Ovary (tissue), 9 donors: Measurements from ENCODE around the gene MAD1L1. TPM values are rescaled to one million over a fixed set of nuclear protein-coding genes. Genes with fewer than 3 reads are reported as not detected.

Experiments used
- DNase-seq, 5 donors: peaks; one replicate each; pipeline ENCODE4 v3.0.0-alpha.2; 2019 to 2020
- H3K27ac ChIP-seq, 2 donors: fragments of 200-600 bp; one replicate each; pipeline versions ENCODE4 v1.5.1 to v1.8.0; 2019 to 2022
- H3K27me3 ChIP-seq: fragments of 200-600 bp; one replicate; pipeline ENCODE4 v1.8.0; 2022
- H3K36me3 ChIP-seq: fragments of 200-600 bp; sonication (generic); one replicate; pipeline ENCODE4 v1.5.1; 2019
- H3K4me1 ChIP-seq: one replicate; pipeline ENCODE4 v1.8.1; 2013; ENCODE audit warnings: mild to moderate bottlenecking, moderate library complexity; ENCODE audit not compliant: insufficient read depth
- H3K4me3 ChIP-seq: fragments of 200-600 bp; sonication (generic); one replicate; pipeline ENCODE4 v1.5.1; 2017
- H3K9me3 ChIP-seq, 2 donors: fragments of 200-600 bp in 1 of 2; sonication (generic) in 1 of 2; one replicate each; pipeline versions ENCODE4 v1.5.1 to v1.8.1; 2013 to 2019; ENCODE audit warnings: mild to moderate bottlenecking in 1 of 2, moderate library complexity in 1 of 2
- CTCF ChIP-seq, 3 donors: fragments of 450-650 bp in 2 of 3; fragments of 200-600 bp in 1 of 3; IDR thresholded peaks; one replicate each; pipeline versions ENCODE4 v1.5.1 to v1.8.0; 2016 to 2022; ENCODE audit warnings: antibody characterized with exemption in 3 of 3, mild to moderate bottlenecking in 1 of 3
- EP300 ChIP-seq: sonication (generic); formaldehyde crosslinking; IDR thresholded peaks from one replicate; pipeline ENCODE4 v1.6.1; 2017; ENCODE audit warnings: antibody characterized with exemption
- POLR2A ChIP-seq: fragments of 450-650 bp; IDR thresholded peaks from one replicate; pipeline ENCODE4 v1.6.1; 2017; ENCODE audit warnings: antibody characterized with exemption, mild to moderate bottlenecking, moderate library complexity
- WGBS, 3 donors: extraction: QIAGEN DNeasy Blood & Tissue Kit in 1 of 3; methylation state at CpG; one replicate each; pipeline versions ENCODE4 v1.1.5 to v1.1.7; 2013 to 2017; 5-methylcytosine and 5-hydroxymethylcytosine counted together
- intact Hi-C, 4 donors: fragments of 100-400 bp; cut with DNase I; formaldehyde crosslinking; loops; one replicate each; pipeline versions ENCODE4 v1.11.0 to v1.15.1; 2022 to 2023
- polyA plus RNA-seq, 2 donors: library from polyadenylated mRNA; stranded (reverse); fragments of 200-250 nt in 1 of 2; fragments of 350-450 nt in 1 of 2; fragmentation: Illumina TruSeq in 1 of 2; extraction: RNeasy Lipid Tissue Mini Kit (QIAGEN cat#74804) in 1 of 2; gene quantifications; one replicate each; pipeline ENCODE4 v1.2.3, GENCODE V29; 2013 to 2014
- total RNA-seq, 7 donors: library from RNA; depleted of rRNA in 2 of 7; stranded (reverse); fragments of >200 nt in 2 of 7; fragmentation: NEBNext Ultra II Directional in 3 of 7; extraction: Animal tissue kit (Norgen Biotek cat#: 25700) in 3 of 7; gene quantifications; one replicate each; pipeline versions ENCODE4 v1.1.0 to v1.2.4, GENCODE V29; 2016 to 2023
- donor health status: DM: no; HTN: no; CAD: no; lungs with moderate emphysema.
- donor health status: DM: no; HTN: no; CAD: no.
- donor health status: Bipolar disorder and iron deficiency.
- donor health status: DM: yes; HTN: yes; CAD: no.
- donor health status: DM: no; HTN: no; CAD: no.
- donor health status: DM: yes; HTN: yes; CAD: no.

Gene MAD1L1
- total and polyA plus RNA-seq, 9 donors, result 5.9 to 36.6 (median 22.8) TPM

DNA sequence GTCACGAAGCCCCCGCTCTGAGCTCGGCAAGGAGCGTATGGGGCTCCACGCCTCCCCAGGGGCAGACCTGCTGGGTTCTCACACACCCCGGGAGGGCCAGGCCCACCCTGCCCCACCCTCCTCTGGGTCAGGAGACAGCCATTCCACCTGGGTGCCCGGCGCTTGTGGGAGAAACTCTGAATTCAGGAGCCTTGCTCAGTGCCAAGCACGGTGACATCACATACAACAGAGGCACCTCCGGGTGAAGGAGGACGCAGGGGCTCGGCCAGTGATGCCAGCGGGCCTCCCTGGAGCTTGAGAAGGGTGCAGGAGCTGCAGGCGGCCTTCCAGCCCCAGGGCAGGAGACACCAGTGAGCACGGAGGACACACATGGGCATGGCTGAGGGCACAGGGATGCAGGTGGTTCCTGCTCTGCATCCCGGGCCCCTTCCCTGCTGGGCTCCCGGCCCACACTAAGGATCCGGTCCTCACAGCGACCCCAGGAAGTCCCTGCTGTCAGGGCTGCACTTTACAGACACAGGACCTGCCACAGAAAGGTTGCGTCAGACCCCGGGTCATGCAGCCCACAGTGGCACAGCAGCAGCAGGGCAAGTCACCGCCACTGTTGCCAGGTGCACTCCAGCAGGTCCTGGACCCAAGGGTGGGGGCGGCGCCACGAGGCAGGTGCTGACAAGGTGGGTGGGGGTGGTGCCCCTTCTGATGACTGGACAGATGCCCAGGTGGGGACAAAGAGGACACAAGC, 108.0 kb downstream of the MAD1L1 start:
- 87 to 94% (median 93%) methylated on average over 16 to 25 of the region's 25 CpGs for WGBS, 3 donors
- no peaks in the 10 kb centered on the region for H3K27me3 ChIP-seq
- DNase-seq, result no peak
- no peaks in the 10 kb centered on the region for H3K9me3 ChIP-seq
- no peak for TF ChIP-seq CTCF (IDR thresholded peaks at IDR 0.05)
- TF ChIP-seq POLR2A, result no peak
- TF ChIP-seq EP300, result no peak
- H3K36me3 ChIP-seq, result no peaks in the 10 kb centered on the region
- intact Hi-C loops, result no loop called here
- H3K27ac ChIP-seq, result no peak overlapping the region
- peaks cover 5% of the 10 kb centered on the region for H3K4me1 ChIP-seq
- no peak overlapping the region for H3K4me3 ChIP-seq

DNA sequence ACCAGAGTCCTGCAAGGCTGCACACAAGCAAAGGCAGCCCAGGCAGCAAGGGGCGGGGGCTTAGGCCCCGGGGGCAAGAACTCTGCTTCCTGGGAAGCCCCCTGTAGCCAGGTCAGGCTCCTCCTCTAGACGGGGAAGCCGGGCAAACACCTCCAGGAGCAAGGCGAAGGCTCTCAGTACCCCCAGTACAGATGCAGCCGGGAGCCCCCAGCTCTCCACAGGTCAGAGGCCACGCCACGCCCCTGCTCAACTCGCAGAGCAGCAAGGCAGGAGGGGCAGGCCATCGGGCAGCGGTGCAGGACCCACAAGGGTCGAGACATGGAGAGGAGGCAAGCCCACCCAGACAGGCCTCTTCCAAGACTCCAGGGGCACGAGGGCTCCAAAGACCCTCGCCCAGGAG, 108.8 kb downstream of the MAD1L1 start:
- Histone ChIP-seq H3K36me3 (no peaks in the 10 kb centered on the region), H3K4me1 (peaks cover 8% of the 10 kb centered on the region), H3K4me3 (no peak overlapping the region), H3K9me3 (no peaks in the 10 kb centered on the region), H3K27me3 (no peaks in the 10 kb centered on the region), H3K27ac (no peak overlapping the region)
- DNase-seq, result no peak
- WGBS, 3 donors, result 87 to 91% (median 89%) methylated on average over 14 of the region's 14 CpGs
- TF ChIP-seq CTCF (IDR thresholded peaks at IDR 0.05) (no peak), EP300 (no peak)
- intact Hi-C loops, result no loop called here

DNA sequence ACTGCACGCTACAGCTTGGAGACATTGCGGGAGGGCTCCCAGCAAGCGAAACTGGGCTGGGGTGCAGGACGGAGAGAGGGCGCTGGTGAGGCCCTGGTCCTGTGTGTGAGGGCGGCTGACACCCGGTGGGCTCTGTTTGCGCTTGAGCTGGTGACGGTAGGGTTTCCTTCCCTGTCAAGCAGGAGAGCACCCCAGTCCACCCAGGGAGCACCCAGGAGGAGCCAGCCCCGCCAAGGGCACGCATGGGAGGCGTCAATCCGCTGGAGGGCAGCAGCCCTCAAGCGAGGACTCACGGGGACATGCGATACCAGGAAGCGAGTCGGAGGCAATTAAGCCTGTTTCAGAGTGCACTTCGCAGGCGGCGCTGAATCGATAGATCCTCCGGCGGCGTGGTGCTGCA, 109.4 kb downstream of the MAD1L1 start:
- H3K36me3 ChIP-seq, result no peaks in the 10 kb centered on the region
- no peak overlapping the region for H3K4me3 ChIP-seq
- no peak overlapping the region for H3K27ac ChIP-seq
- H3K9me3 ChIP-seq, result no peaks in the 10 kb centered on the region
- no peak for DNase-seq
- no peaks in the 10 kb centered on the region for H3K27me3 ChIP-seq
- peaks cover 12% of the 10 kb centered on the region for H3K4me1 ChIP-seq
- WGBS, 3 donors, result 93 to 96% (median 96%) methylated on average over 25 of the region's 25 CpGs
- intact Hi-C loops, result no loop called here
- TF ChIP-seq POLR2A (no peak), EP300 (no peak), CTCF (IDR thresholded peaks at IDR 0.05) (no peak)

DNA sequence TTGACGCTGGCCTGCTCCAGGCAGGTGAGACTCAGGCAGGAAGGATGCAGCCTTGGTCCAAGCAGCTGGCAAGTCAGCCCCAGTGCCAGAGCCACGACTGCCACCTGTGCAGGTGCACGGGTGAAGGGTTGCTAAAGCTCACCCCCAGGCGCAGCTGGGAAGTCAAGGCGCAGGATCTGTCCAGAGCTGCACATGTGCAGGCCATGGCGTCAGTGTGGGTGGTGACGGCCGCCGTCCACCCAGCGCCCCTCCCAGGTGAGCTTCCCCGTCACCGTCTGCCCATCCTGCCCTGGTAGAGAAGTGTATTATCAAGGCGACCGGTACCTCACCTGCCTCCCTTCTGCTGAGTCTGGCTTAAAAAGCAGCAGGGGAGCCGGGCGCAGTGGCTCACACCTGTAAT, 110.1 kb downstream of the MAD1L1 start:
- Histone ChIP-seq H3K9me3 (no peaks in the 10 kb centered on the region), H3K4me1 (peaks cover 15% of the 10 kb centered on the region), H3K27me3 (no peaks in the 10 kb centered on the region), H3K36me3 (no peaks in the 10 kb centered on the region), H3K4me3 (no peak overlapping the region), H3K27ac (no peak overlapping the region)
- WGBS, 3 donors, result 96 to 98% (median 97%) methylated on average over 16 of the region's 16 CpGs
- no peak for DNase-seq
- intact Hi-C loops, result no loop called here
- TF ChIP-seq CTCF (IDR thresholded peaks at IDR 0.05) (no peak), POLR2A (no peak), EP300 (no peak)
